ENCODE data around the gene ANO10. TPM values are rescaled to one million over a fixed set of nuclear protein-coding genes. Genes with fewer than 3 reads are reported as not detected.

Gene ANO10
- total RNA-seq, 1 experiment from 2014 or later: 8.5 TPM

DNA sequence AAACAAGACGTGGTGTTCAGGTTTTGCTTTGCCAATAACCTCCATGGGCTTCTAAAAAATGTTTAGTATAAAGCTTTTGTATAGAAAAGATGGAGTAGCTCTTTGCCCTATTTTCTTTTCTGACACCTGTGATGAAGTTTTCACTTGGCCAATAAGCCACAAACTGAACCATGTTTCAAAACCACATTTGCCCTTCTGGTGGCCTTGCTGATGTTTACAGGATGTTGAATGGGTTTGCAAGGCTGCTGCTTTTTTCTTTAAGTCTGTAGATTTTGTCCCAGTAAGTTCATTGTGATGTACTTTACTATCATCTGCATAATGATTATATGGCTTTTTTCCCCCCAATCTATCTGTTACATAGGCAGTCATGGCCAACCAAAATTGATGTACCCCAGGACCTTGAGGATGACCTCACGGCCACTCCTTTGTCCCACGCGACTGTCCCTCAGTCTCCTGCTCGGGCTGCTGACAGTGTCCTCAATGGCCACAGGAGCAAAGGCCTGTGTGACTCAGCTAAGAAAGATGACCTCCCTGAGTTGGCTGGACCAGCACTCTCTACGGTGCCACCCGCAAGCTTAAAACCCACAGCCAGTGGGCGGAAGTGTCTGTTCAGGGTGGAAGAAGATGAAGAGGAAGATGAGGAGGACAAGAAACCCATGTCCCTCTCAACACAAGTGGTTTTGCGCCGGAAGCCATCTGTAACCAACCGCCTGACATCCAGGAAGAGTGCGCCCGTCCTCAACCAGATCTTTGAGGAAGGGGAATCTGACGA lies 274.6 kb downstream of the ANO10 start:
- DNase-seq: no peak

DNA sequence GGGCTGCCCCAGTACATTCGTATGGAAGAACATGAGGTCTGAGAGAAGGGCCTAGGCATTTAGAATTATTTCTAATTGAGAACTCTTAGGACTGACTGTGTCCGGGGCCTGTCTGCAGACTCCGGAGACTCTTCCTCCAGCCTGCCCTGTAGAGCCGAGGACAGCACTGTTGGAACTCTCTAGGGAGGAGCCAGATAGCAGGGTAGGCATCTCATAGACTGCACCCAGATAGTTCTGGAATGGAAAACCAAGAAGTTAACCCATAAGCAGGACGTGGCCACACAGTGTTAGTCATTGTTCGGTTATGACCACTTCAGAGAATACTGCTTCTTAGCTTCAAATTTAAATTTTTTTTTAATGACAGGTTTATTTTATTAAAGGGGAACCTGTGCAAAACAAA lies 275.9 kb downstream of the ANO10 start:
- no peaks in the 10 kb centered on the region for H3K27me3 ChIP-seq
- no peak for DNase-seq
- H3K27ac ChIP-seq: no peak overlapping the region
- H3K36me3 ChIP-seq: no peaks in the 10 kb centered on the region; the same call in 1 of the 2 replicates
- H3K4me3 ChIP-seq: no peak overlapping the region
- H3K9me3 ChIP-seq (replicated peaks): no peaks in the 10 kb centered on the region
- H3K4me1 ChIP-seq: no peaks in the 10 kb centered on the region

More for the DNA sequence above, 274.6 kb downstream of the ANO10 start:
- no peaks in the 10 kb centered on the region for H3K4me1 ChIP-seq
- no peaks in the 10 kb centered on the region for H3K9me3 ChIP-seq (replicated peaks)
- no peaks in the 10 kb centered on the region for H3K27me3 ChIP-seq
- H3K4me3 ChIP-seq: no peak overlapping the region
- no peaks in the 10 kb centered on the region for H3K36me3 ChIP-seq
- no peak overlapping the region for H3K27ac ChIP-seq

DNA sequence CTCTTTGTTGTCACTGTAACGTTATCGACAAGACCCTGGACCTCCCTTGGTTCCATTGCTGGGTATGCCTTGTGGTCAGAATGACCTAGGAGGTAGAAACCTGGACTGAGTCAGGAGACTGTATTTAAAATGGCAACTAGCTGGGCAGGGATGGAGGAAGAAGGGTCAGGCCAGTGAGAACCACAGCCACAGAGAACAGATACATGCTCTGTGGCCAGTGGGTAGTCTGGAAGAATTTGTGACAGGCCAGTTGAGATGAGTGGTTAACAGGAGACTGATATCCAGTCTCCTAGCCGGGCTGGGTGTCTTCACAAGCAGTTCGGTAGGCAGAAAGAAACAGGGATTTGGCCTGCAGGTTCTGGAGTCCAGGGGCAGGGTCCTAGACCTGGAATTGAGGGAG lies 276.6 kb downstream of the ANO10 start:
- H3K36me3 ChIP-seq: peaks cover 3% of the 10 kb centered on the region; the same call in 1 of the 2 replicates
- H3K4me1 ChIP-seq: no peaks in the 10 kb centered on the region
- H3K9me3 ChIP-seq (replicated peaks): no peaks in the 10 kb centered on the region
- no peak for DNase-seq
- H3K27ac ChIP-seq: no peak overlapping the region
- H3K4me3 ChIP-seq: no peak overlapping the region
- H3K27me3 ChIP-seq: no peaks in the 10 kb centered on the region

DNA sequence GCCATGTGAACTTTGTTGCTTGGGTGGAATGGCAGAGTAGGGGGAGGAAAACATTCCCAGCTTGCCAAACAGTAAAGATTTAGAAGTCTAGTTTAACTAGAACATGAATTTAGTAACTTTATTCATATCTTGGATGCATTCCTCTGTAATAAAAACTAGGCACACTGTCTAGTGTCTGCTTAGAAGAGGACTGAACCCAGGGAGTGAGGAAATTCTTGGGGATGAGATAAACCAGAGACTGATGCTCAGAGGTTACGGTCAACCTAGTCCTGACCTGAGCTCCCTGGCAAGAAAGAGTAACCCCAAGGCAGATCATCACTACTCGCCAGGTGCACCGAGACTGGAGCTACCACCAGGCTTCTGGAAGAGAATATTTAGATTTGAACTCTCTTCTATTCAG lies 277.3 kb downstream of the ANO10 start:
- DNase-seq: no peak
- Histone ChIP-seq H3K4me3 (no peak overlapping the region), H3K4me1 (no peaks in the 10 kb centered on the region), H3K27me3 (no peaks in the 10 kb centered on the region), H3K27ac (no peak overlapping the region), H3K36me3 (peaks cover 3% of the 10 kb centered on the region; the same call in 1 of the 2 replicates), H3K9me3 (replicated peaks) (no peaks in the 10 kb centered on the region)

DNA sequence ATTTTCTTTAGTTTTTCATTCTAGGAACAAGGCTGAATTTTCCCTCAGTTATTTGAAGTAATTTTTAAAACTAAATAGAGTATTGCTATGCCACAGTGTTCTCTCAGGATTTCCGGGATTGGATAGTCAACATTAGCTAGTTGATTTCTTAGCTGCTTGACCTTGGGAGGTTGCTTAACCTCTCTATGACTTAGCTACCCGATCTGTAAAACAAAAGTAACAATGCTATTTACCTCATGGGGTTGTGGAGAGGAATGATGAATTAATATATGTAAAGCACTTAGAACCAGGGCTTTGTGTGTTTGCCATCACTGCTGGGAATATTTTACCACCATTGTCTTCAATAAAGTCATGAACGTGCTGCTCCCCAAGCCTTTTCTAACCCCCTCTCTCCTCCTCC lies 278.0 kb downstream of the ANO10 start:
- no peak for DNase-seq
- peaks cover 3% of the 10 kb centered on the region; the same call in 1 of the 2 replicates for H3K36me3 ChIP-seq
- H3K27me3 ChIP-seq: no peaks in the 10 kb centered on the region
- no peak overlapping the region for H3K27ac ChIP-seq
- H3K4me3 ChIP-seq: no peak overlapping the region
- no peaks in the 10 kb centered on the region for H3K4me1 ChIP-seq
- no peaks in the 10 kb centered on the region for H3K9me3 ChIP-seq (replicated peaks)

DNA sequence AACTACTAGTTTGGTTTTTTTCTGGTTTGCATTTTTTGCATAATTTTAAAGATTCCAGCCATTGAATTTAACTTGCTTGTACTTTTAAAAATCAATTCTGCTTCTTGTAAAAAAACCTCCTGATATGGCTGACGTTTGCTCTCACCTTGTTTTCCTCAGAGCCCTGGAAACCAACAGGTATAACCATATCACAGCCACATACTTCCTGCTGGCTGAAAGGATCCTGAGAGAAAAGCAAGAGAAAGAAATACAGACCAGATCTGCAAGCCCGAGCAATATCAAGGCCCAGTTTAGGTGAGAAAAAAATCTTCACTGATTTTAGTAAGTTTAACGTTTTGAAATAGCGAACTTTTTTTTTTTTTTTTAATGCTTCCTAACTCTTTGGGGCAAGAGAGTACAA lies 278.6 kb downstream of the ANO10 start:
- Histone ChIP-seq H3K36me3 (peaks cover 3% of the 10 kb centered on the region; the same call in 1 of the 2 replicates), H3K27me3 (no peaks in the 10 kb centered on the region), H3K4me1 (no peaks in the 10 kb centered on the region), H3K27ac (no peak overlapping the region), H3K4me3 (no peak overlapping the region), H3K9me3 (replicated peaks) (no peaks in the 10 kb centered on the region; the same call in 1 of the 2 replicates)
- no peak for DNase-seq

DNA sequence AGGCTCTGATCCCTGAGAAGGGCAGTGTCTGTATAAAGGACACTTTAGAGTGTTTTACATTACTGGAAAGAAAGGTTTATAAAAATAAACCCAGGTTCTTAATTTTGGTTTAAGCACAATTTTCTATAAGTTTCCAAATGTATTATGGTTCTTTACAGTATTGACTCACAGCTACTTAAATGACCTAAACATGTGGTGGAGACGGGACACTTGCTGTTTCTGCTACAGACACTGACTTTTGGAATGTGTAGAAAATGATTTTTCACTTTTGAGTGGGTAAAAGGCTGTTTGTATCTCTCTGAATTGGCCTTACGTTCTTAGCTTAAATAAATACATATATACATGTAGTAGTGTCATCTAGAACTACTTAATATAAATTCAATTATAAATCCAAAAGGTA lies 280.0 kb downstream of the ANO10 start:
- no peak overlapping the region for H3K4me3 ChIP-seq
- no peaks in the 10 kb centered on the region for H3K27me3 ChIP-seq
- no peak overlapping the region for H3K27ac ChIP-seq
- no peaks in the 10 kb centered on the region; the same call in 1 of the 2 replicates for H3K9me3 ChIP-seq (replicated peaks)
- no peak for DNase-seq
- H3K36me3 ChIP-seq: peaks cover 3% of the 10 kb centered on the region; the same call in 1 of the 2 replicates
- H3K4me1 ChIP-seq: no peaks in the 10 kb centered on the region

DNA sequence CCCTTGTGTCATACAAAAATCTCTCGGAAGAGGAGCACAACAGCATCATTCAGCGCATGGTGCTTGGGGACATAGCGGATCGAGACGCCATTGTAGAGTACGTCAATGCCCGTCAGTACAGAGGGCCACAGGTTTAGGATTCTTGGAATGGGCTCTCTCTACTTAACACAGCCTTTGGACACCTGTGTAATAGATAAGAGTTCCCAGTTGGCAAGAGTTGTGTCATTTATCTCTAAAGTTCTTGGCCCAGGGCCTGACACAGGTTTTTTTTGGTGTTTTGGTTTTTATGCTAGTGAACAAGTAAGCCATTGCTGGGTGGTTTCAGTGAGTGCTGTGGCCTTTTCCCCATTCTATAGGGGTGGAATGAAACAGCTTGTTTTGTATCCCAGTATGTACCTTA lies 281.4 kb downstream of the ANO10 start:
- Histone ChIP-seq H3K4me1 (no peaks in the 10 kb centered on the region), H3K27me3 (no peaks in the 10 kb centered on the region), H3K9me3 (replicated peaks) (no peaks in the 10 kb centered on the region; the same call in 1 of the 2 replicates), H3K36me3 (peaks cover 3% of the 10 kb centered on the region; the same call in 1 of the 2 replicates), H3K27ac (no peak overlapping the region), H3K4me3 (no peak overlapping the region)
- no peak for DNase-seq

DNA sequence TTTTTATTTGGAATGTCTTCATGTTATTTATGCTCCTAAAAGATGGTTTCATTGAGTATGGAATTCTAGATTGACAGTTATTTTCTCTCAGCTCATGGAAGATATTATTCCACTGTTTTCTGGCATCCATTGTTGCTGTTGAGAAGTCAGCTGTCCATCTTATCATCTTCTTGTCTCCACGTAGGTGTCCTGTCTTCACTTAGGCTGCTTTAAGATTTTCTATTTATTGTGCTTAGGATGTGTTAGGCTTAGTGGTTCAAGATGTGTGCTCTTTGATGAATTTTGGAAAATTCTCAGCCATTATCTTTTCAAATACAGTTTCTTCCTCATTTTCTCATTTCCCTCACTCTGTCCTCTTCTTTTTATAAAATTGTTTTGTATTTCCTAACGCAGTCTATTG lies 283.5 kb downstream of the ANO10 start:
- H3K4me1 ChIP-seq: no peaks in the 10 kb centered on the region
- H3K4me3 ChIP-seq: no peak overlapping the region
- no peak overlapping the region for H3K27ac ChIP-seq
- no peak for DNase-seq
- H3K36me3 ChIP-seq: peaks cover 3% of the 10 kb centered on the region; the same call in 1 of the 2 replicates
- H3K9me3 ChIP-seq (replicated peaks): no peaks in the 10 kb centered on the region; the same call in 1 of the 2 replicates
- H3K27me3 ChIP-seq: no peaks in the 10 kb centered on the region

DNA sequence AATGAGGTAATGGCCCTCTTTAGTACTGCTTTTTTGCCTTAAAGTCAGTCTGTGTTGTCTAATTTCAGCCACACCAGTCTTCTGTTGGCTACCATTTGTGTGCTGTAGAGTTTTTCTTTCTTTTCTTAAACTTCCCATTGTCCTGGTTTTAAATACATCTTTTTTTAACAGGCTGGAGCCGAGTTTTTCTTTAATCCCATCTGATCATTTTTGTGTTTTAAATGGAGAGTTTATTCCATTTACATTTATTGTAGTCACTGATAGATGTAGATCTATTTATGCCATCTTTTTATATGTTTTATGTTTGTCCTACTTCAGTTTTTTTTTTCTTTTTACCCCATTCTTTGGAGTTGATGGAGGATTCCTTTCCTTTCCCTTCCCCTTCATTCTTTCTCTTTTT lies 286.0 kb downstream of the ANO10 start:
- Histone ChIP-seq H3K4me1 (0 out of 2 replicates have a peak, but pooled peaks cover 1% of the 10 kb centered on the region), H3K27ac (no peak overlapping the region), H3K9me3 (replicated peaks) (no peaks in the 10 kb centered on the region; the same call in 1 of the 2 replicates), H3K27me3 (no peaks in the 10 kb centered on the region), H3K36me3 (peaks cover 3% of the 10 kb centered on the region; the same call in 1 of the 2 replicates), H3K4me3 (no peak overlapping the region)
- no peak for DNase-seq

DNA sequence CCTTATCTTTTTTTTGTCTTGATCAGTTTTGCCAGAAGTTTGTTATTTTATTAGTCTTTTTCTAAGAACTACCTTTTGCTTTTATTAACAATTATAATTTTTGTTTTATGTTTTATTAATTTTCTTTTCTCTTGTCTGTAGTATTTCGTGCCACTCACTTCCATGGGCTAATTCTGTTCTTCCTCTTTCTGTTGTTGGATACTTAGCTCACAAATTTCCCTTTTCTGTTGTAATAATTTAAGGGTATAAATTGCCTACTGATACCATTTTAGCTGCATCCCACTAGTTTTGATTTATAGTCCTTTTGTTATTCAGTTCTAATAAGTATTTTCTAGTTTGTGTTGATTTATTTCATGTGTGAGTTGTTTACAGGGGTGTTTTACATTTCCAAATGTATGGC lies 286.8 kb downstream of the ANO10 start:
- H3K4me3 ChIP-seq: no peak overlapping the region
- no peaks in the 10 kb centered on the region; the same call in 1 of the 2 replicates for H3K9me3 ChIP-seq (replicated peaks)
- H3K4me1 ChIP-seq: 0 out of 2 replicates have a peak, but pooled peaks cover 3% of the 10 kb centered on the region
- no peak for DNase-seq
- no peaks in the 10 kb centered on the region for H3K27me3 ChIP-seq
- no peaks in the 10 kb centered on the region for H3K36me3 ChIP-seq
- no peak overlapping the region for H3K27ac ChIP-seq

DNA sequence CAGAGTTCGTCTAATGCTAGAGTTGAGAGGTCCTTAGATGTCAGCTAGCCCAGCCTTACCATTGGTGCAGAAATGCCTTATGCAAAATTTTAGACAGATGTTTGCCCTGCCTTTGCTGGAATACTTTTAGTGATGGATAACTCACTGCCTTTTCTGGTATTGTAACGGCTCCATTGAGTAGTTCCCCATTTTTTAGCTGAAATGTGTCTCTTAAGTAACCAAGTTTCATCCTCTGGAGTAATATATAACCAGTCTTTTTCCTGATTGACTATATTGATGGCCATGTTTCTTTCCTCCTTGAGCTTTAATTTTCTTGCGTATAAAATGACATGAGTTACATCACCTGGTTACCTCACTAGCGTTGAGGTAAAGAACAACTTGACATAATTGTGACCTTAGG lies 290.4 kb downstream of the ANO10 start:
- no peaks in the 10 kb centered on the region for H3K9me3 ChIP-seq (replicated peaks)
- H3K27ac ChIP-seq: no peak overlapping the region
- no peaks in the 10 kb centered on the region for H3K36me3 ChIP-seq
- H3K4me3 ChIP-seq: no peak overlapping the region
- H3K4me1 ChIP-seq: 0 out of 2 replicates have a peak, but pooled peaks cover 3% of the 10 kb centered on the region
- no peaks in the 10 kb centered on the region for H3K27me3 ChIP-seq
- DNase-seq: no peak

DNA sequence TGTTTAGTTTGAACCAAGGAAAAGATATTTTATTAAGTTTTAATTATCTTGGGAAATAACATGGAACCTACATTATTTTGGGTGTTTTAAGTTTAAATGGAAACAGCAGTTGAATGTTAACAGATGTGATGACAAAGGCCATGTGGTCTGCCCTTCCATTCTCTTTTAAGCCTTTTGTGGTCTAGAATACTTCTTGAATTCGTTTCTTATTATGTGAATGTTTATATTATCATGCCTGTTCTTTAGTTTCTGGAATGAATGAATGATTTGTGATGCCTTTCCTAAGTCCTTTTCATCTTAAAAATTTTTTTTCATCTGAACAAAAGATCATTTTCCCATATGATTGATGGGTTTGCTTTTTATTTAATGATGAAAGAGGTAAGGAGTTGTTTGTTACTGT lies 290.8 kb downstream of the ANO10 start:
- Histone ChIP-seq H3K27me3 (no peaks in the 10 kb centered on the region), H3K9me3 (replicated peaks) (no peaks in the 10 kb centered on the region), H3K4me3 (no peak overlapping the region), H3K36me3 (no peaks in the 10 kb centered on the region), H3K27ac (no peak overlapping the region), H3K4me1 (0 out of 2 replicates have a peak, but pooled peaks cover 3% of the 10 kb centered on the region)
- no peak for DNase-seq

DNA sequence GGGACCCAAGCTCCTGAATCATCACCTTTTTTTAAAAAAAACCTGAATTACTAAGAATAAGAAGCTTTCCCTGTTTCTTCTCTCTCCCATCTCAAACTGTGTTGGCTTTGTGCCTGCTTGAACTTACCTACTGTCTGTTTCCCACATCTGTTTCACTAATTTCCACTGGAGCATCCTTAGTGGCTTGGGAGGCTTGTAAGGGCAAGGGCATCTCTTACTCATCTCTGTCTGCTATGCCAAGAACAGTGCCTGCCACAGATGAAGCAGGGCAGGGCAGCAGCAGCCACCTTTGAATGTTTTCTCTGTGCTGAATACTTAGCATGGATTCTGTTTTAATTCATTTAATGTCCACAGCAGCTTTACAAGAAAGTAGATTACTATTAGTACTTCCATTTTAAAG lies 293.2 kb downstream of the ANO10 start:
- Histone ChIP-seq H3K27ac (no peak overlapping the region), H3K36me3 (no peaks in the 10 kb centered on the region), H3K9me3 (replicated peaks) (no peaks in the 10 kb centered on the region), H3K4me3 (no peak overlapping the region), H3K4me1 (0 out of 2 replicates have a peak, but pooled peaks cover 3% of the 10 kb centered on the region), H3K27me3 (no peaks in the 10 kb centered on the region)
- no peak for DNase-seq

DNA sequence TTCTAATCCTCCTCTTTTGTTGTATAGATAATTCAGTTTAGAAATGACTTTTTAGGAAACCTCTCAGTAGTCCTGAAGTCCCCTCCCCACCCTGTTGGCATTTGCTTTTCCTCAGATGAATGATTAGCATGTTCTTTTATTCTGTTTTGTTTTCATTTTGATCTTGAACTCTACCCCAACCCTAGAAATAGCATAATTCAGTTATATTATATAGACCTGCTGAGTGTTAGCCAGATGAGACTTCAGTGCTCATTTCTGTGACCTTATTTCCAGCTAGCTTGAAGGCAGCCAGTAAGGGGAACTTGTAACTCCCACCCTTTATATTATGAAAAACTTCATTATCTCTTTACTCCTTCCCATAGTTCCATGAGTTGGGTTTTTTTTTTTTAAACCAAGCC lies 294.2 kb downstream of the ANO10 start:
- Histone ChIP-seq H3K27ac (no peak overlapping the region), H3K9me3 (replicated peaks) (no peaks in the 10 kb centered on the region), H3K4me3 (no peak overlapping the region), H3K4me1 (0 out of 2 replicates have a peak, but pooled peaks cover 3% of the 10 kb centered on the region), H3K27me3 (no peaks in the 10 kb centered on the region), H3K36me3 (no peaks in the 10 kb centered on the region)
- no peak for DNase-seq

Measured in SJCRH30 (cell line).